Left renal cortex interstitium (tissue), 4 donors: Measurements from ENCODE around the gene MORN5. TPM values are rescaled to one million over a fixed set of nuclear protein-coding genes. Genes with fewer than 3 reads are reported as not detected.
"Not testable (repeated sequence)": the region's sequence is repeated elsewhere in the genome, so short reads cannot be mapped to it uniquely, and the experiment has no call there.

Experiments
- DNase-seq, 4 donors: peaks; one replicate each; pipeline ENCODE4 v3.0.0-alpha.2; 2013; ENCODE audit warnings: low read depth in 4 of 4, low spot score in 2 of 4, missing footprints in 1 of 4
- polyA plus RNA-seq, 4 donors: library from polyadenylated mRNA; unstranded; fragments of 120-200 nt; gene quantifications; one replicate each; pipeline ENCODE4 v1.2.1, GENCODE V29; 2013; ENCODE audit not compliant: insufficient read length in 4 of 4

MORN5 gene
- 1 to 10 TPM; 2.3 to 2.6 (median 2.3) TPM for polyA plus RNA-seq

DNA sequence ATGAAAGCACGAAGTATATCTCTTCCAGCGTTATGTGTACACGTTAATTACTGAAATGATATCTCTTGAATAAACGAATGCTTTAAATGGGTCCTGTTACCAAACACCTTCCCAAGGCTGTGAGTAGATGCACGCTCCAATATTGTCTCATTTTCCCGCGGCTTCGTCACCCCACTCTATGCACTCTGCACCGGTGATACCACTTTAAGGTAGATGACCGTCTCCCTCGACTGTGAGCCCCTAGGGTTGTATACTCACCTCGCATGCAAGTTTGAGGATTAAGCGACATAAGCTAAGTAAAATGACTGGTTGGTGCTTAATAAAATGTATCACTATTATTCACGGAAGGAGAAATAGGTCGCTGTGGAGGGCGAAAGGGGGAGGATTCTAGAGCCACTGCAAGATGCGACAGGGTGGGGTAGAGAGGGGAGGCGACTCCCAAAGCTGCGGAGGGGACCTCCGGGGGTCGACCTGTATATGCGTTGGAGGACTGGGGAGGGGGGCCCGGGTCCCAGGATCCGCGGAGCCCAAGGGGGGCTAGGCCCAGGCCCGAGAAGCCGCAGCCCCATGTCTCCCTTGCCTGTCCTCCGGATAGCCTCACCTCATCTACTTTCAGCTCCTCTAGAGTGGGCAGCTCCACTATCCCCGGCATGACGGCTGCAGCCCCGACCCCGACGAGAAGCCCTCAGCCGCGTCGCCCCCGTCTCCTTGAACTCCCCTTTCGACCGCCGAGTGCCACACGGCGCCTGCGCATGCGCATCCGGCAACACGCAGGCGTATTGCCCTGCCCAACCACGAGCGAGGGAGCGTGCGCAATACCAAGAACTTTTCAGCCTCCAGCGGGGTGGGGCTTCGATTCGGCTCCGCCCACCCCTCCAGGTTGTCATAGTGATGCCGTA lies at the start of gene MORN5, which contains the start of gene NDUFA8:
MORN5 (plus strand) TSS at position 883 of the 899 bp plus-strand sequence. CDS start 65 bp downstream, outside the sequence.
NDUFA8 (minus strand) TSS at position 754 of the 899 bp plus-strand sequence; CDS start at position 652, 102 bp downstream.
- DNase-seq: peak; percentile 88 to 95 (median 94)

DNA sequence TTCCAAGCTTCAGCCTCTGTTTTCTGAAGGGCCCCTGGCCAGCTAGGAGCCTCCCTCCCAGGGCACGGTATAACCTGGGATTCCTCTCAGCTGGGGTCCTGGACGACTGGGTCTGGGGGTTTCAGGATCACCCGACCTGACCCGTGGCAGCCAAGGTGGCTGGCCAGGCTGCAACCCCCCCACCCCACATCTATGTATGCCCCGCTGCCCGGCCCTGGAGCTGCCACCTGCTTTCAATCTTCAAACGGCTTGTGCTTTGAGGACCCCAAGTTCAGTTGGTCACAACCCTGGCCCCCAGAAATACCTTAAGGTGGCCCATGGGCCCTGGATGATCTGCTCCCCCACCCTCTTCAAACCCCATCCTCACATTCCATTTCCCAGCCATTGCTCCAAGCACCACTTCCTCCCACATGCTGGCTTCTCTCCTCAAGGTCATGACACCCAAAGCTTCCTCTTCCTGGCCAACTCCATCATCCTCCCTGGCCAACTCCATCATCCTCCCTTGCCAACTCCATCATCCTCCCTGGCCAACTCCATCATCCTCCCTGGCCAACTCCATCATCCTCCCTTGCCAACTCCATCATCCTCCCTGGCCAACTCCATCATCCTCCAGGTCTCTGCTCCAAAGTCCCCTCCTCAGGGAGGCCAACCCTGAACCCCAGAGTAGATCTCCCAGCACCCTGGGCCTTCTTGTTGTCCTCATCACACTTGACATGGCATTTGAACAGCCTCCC lies 49.4 kb upstream of the MORN5 start:
- DNase-seq: no peak

DNA sequence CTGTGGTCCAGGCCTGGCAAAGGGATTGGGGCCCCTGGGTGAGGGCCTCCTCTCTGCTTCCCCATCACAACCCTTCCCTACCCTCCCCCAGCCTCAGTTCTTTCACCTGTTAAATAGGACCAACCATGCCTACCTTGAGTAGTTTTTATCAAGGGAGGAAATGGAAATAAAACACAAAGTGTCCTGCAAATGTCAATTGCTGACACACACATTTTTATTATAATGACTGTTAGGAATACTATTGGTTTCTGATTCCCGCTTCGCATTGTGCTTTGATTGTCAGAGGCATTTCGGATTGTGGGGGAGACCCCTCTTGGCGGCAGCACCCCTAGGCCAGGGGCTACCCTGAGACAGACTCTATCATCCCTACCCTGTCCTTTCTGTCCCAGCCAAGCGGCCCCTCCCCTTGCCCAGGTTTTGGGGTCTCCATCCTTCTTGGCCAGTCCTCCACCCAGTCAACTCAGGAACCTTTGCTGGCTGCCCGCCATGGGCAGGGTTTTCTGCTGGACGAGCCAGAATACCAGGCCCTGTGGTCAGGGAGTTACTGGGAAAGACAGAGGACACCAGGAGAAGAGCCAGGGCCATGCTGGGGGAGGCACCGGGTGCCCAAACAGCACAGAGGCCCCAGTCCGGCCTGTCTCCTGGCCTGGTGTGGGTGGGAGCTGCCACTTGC lies 48.2 kb upstream of the MORN5 start:
- no peak for DNase-seq

DNA sequence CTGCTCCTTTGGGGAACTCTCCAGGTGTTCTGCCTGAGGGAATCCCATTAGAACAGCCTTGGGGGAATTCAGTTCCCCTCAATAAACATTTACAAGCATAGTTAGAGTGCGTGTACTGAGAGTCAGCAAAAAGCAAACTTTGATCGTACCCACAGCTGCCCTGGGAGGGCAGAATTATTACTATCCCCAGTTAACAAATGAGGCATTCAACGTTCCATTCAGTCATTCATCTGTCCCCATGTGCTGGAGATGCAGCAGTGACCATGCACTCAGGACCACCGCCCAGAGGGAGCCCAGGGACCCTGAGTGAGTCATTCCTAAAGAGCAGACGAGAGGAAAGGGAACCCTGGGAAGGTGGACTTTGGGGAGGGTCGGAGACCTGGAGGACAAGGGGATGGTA lies 47.5 kb upstream of the MORN5 start:
- no peak for DNase-seq

GRCh38 chr9:122113574-122113973 lies 46.1 kb upstream of the MORN5 start:
- no peak for DNase-seq

- no peak for DNase-seq
Observed at GRCh38 chr9:122115176-122116035, 44.3 kb upstream of the MORN5 start.

DNA sequence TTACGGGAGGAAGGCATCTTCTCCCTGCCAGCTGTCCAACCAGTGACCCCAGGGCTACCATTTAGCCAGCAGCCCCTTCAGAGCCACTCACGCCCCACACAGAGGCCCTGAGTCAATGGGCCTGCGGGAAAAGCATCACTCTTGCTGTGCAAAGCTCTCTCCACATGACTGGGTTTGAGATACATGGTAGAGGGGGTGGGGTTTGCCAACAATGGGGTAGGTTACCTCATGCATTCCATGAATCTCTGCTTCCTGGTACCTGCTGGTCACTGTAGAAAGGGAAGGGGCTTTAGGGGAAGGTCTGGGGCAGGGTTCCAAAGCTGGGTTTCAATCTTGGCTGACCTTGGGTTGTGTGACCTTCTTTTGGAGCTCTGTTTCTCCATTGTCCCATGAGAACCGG lies 43.7 kb upstream of the MORN5 start:
- DNase-seq: no peak

GRCh38 chr9:122116448-122117173 lies 43.1 kb upstream of the MORN5 start:
- DNase-seq: no peak

GRCh38 chr9:122117241-122117640 lies 42.5 kb upstream of the MORN5 start:
- not testable (repeated sequence) for DNase-seq

DNA sequence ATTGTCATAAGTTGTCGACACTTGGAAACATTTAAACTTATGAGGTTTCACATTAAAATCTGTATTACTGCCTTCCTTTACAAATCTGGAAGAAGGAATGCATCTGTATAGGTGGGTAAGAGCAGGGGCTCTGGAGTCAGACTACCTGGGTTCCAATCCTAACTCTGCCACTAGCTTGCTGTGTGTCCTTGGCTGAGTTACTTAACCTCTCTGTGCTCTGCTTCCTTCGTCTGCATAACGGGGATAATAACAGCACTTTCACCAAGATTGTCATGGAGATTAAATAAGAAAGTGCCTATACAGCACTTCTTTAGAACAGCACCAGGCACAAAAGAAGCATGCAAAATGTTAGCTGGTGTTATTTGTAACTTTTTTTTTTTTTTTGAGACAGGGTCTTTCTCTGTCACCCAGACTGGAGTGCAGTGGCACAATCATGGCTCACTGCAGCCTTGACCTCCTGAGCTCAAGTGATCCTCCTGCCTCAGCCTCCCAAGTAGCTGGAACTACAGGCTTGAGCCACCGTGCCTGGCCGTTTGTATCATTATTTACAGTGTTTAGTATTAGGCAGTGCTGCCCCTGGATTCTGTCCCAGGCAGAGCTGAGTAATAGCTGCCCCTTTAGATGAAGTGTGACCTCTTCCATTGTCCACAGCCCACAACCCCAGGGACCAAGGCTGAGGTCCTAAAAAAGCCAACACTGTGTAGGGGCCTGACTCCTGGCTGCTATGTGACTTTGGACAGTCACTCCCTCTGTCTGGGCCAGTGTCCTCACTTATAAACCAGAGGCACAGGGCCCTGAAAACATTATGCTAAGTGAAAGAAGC lies 41.2 kb upstream of the MORN5 start:
- DNase-seq: no peak

- no peak for DNase-seq
Observed at GRCh38 chr9:122119166-122119521, 40.6 kb upstream of the MORN5 start.

GRCh38 chr9:122119721-122120120 lies 40.0 kb upstream of the MORN5 start:
- no peak for DNase-seq

DNA sequence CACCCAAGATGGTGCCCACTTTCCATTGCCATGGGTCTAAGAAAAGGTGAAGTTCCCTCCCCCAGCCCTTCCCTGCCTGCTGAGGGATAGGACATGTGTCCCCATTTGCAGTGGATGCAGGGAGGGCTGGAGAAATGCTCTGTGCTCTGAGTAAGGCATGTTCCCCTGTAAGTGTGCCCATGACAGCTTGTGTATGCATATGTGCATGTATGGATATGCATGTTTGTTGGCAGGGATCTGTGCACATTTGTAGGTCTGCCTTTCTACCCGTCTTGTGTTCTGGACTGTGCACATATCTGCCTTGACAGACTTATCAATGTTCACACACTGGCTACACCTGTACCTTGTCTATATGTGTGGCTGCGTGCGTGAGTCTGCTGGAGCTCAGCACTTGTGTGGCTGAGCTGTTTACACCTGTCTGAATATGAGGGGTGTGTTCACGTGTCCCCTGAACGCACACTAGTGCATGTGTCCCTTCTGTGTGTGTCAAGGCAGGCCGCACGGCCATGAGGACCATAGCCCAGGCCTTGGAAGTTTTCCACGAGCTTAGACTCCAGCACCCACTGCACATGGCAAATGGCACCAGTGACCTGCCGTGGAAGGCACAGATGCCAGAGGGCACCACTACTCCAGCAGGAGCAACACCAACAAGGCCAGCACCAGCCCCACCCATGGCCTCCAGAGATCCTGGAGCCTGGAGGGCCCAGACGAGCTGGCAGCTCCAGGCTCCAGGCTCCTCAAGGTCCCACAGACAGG lies 39.2 kb upstream of the MORN5 start:
- no peak for DNase-seq

GRCh38 chr9:122121391-122121790 lies 38.3 kb upstream of the MORN5 start:
- no peak for DNase-seq

DNA sequence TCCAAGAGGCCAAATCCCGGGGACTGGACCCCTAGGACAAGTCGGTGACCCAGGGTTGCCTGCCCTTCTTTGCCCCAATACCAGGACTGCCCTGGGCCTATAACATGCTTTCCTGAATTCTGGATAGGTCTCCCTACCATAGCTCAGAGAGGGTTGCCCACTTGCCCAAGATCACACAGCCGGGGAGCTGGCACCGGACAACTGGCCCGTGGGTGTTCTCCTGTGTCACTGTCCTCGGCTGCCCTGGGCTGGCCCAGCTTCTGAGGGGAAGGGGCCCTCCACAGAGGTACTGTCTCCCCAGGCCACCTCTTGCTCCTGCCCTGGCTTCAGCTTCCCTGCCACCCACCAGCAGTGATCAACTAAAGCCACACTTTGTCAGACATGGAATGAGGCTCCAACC lies 37.8 kb upstream of the MORN5 start:
- no peak for DNase-seq

GRCh38 chr9:122122468-122122867 lies 37.2 kb upstream of the MORN5 start:
- DNase-seq: no peak

GRCh38 chr9:122122903-122123632 lies 36.6 kb upstream of the MORN5 start:
- peak in 1 of 4 donors; percentile 33 for DNase-seq
